Measurements from ENCODE around the gene OR14C36.
"Not testable (repeated sequence)": the region's sequence is repeated elsewhere in the genome, so short reads cannot be mapped to it uniquely, and the experiment has no call there.

The OR14C36 gene, protein sequence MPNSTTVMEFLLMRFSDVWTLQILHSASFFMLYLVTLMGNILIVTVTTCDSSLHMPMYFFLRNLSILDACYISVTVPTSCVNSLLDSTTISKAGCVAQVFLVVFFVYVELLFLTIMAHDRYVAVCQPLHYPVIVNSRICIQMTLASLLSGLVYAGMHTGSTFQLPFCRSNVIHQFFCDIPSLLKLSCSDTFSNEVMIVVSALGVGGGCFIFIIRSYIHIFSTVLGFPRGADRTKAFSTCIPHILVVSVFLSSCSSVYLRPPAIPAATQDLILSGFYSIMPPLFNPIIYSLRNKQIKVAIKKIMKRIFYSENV

DNA sequence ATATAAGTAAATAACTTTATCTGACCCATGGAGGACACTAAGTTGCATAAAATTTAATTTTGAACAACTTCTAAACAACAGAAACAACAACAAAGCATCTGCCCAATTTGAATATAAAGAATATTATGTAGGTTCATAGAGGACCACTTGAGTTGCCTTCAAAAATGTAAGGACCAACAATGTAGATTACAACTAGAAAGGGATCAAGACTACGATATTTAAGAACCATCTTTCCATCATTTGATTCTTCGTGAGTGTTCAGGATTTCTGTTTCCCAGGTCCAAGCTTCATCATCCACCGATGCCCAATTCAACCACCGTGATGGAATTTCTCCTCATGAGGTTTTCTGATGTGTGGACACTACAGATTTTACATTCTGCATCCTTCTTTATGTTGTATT, at the start of gene OR14C36:
OR14C36 (plus strand) TSS at position 301 of the 400 bp plus-strand sequence; CDS start at position 301, 0 bp downstream.
- DNase-seq = no peak

DNA sequence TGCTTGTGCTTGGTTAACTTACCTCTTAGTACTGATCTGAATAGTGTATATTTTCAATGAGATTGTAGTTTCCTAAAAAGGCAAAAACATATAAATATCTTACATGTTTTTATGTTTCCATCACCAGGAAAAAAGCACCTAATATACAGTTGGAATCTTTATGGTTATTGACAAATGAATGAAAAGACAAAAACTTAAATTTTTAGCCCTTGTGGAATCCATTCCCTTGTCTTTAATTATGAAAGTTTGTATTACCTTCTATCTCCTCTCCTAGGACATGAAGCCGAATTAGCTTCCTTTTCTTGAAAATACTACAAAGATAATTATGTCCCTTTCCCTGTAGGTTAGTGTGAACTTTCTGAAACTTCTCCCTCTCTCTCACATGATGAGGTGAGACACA, 45.3 kb upstream of the OR14C36 start, which contains the start of gene OR2T12:
OR2T12 (minus strand) TSS at position 101 of the 400 bp plus-strand sequence. CDS start 7,846 bp downstream, outside the sequence.
- DNase-seq = no peak

GRCh38 chr1:248305672-248306071, 42.9 kb upstream of the OR14C36 start:
- DNase-seq = not testable (repeated sequence)

- no peak for DNase-seq
Measured at GRCh38 chr1:248306103-248306502, 42.5 kb upstream of the OR14C36 start.

GRCh38 chr1:248306740-248307139, 41.8 kb upstream of the OR14C36 start:
- not testable (repeated sequence) for DNase-seq

DNA sequence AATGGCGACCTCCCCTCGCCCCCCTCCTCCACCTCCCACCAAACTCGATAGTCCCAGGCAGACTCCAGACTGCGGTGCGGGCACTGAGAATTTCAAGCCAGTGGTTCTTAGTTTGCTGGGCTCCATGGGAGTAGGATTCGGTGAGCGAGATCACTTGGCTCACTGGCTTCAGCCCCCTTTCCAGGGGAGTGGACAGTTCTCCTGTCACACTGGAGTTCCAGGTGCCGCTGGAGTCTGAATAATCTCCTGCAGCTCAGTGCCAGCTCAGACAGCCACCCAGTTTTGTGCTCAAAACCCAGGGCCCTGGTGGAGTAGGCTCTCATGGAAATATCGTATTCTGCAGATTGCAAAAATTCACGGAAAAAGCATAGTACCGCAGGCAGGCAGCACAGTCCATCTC, 31.8 kb upstream of the OR14C36 start:
- DNase-seq = no peak

DNA sequence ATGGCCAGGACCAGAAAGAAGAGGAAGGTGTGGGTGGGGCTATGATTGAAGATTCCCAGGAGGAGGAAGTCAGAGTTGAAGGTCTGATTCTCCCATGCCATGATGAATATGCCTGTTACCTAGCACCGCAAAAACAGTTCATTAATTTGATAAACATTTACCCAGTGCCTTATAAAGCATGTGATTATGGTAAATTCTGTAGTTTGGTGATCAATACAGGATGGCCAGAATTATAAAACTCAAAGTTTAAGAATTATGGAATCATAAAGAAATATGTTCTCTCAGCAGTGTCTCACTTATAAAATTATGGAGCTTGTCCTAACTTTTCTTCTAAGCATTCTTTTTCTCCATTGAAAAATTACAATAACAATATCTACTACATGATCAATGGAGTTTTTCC, 24.1 kb upstream of the OR14C36 start, which contains the start of gene OR2M7:
OR2M7 (minus strand) TSS at position 101 of the 400 bp plus-strand sequence; CDS start at position 101, 0 bp downstream.
- no peak for DNase-seq

- no peak for DNase-seq
Measured at GRCh38 chr1:248343451-248343850, 5.1 kb upstream of the OR14C36 start.

DNA sequence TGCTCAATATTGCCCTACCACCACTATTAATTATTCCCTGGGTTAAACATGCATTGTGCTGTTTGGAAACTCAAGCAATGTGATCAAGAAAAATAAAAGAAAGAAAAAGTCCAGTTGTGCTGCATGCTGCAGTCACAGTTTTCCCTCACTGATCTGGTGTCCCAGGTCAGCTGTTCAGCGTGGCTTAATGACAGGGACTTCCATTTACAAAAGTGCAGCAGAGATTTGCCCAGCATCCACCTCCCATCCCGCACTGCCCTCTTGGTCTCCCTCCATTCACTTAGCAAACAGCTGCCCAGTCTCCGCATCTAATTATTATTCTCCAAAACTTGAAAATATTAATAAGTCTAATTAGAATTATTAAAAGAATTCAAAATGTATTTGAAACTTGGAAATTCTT, 10.8 kb downstream of the OR14C36 start:
- no peak for DNase-seq

- DNase-seq = no peak
Measured at GRCh38 chr1:248361121-248361715, 12.6 kb downstream of the OR14C36 start, which contains the start of gene OR2T4. OR2T4 (plus strand) TSS chr1:248361665; CDS start chr1:248361665, 0 bp downstream.

DNA sequence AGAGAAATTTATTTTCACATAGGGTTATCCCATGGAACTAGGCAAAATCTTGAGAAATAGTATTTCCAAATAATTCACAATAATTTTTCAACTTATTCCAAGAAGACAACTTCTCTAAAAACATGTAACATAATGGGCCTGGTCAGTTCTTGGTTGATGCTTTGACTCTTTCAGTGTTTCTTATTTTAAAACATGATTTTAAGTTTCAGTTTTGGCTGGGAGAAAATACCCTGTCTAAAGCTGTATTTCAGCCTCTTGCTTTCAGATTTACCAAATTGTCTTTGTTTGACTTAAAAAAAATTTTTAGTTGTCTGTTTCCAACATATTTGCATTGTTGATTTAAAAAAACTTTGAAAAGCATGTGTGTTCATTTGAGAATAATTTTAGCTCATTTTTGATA, 18.0 kb downstream of the OR14C36 start:
- DNase-seq = no peak

GRCh38 chr1:248372394-248372793, 23.8 kb downstream of the OR14C36 start:
- no peak for DNase-seq

DNA sequence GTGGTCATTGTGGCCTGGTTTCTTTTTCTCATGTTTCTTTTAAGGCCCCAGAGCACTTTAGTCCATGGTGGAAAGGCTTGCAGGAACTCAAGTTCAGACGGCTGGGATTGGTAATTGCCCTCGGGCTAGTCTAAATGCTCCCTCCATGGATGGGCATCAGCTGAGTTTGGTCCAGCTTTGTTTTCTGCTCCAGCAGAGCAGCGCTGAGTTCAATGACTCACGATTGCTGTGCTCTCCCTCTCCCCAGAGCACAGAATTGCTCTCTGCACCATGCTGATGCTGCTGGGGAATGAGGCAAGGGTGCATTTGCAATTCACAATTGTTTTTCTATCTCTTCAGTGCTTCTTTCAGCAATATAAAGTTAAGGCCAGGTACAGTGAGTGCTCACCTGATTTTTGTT, 25.2 kb downstream of the OR14C36 start:
- DNase-seq = no peak

GRCh38 chr1:248375446-248375845, 26.9 kb downstream of the OR14C36 start, which contains the start of gene OR2T6:
OR2T6 (plus strand) TSS chr1:248375746; CDS start chr1:248387609, 11,863 bp downstream.
- no peak for DNase-seq

- no peak for DNase-seq
Measured at GRCh38 chr1:248376916-248377315, 28.3 kb downstream of the OR14C36 start.

- no peak for DNase-seq
Measured at GRCh38 chr1:248380854-248381253, 32.3 kb downstream of the OR14C36 start.

DNA sequence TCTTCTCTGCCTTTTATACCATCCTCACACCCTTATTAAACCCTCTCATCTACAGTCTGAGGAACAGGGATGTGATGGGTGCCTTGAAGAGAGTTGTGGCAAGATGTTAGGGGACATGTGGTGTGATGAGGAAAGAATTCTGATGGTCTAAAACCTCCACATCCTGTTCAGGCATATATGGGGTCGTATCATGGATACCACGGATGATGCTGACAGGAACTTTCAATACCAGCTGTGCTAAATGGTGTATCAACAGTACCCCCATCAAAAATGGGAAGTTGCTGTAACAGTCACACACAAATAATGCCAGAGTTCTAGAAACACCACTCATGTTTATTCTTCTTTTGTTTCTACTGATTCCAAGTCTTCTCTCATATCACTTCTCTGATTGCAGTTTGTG, 39.9 kb downstream of the OR14C36 start:
- no peak for DNase-seq

GRCh38 chr1:248393050-248393449, 44.5 kb downstream of the OR14C36 start:
- no peak for DNase-seq
